ENCODE data around the gene PDF. TPM values are rescaled to one million over a fixed set of nuclear protein-coding genes. Genes with fewer than 3 reads are reported as not detected.

PDF gene
- total RNA-seq, 1 experiment from 2014 or later: 32.4 TPM

DNA sequence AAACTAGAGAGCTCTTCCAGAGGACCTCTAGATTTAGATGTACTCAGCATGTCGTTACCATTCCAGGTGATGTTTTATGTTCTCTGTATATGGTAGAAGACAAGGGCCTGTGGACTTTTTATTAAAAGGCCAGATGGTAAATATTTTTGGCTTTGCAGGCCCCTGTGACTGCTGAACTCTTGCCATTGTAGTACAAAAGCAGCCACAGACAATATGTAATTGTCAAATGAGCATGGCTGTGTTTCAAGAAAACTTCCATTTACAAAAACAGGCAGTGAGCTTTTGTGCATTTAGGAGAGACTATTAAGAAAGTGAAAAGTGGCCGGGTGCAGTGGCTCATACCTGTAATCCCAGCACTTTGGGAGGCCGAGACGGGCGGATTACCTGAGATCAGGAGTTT lies 13.8 kb upstream of the PDF start:
- Histone ChIP-seq H3K4me3 (ENCODE audit: low read depth, low read length, poor library complexity, severe bottlenecking) (no peak overlapping the region), H3K27me3 (replicated peaks; ENCODE audit: insufficient read depth, low read depth, low read length, poor library complexity) (no peaks in the 10 kb centered on the region), H3K4me1 (ENCODE audit: insufficient read depth, low read length, poor library complexity, severe bottlenecking) (peaks cover 5% of the 10 kb centered on the region), H3K27ac (ENCODE audit: low read depth, low read length, poor library complexity, severe bottlenecking) (no peak overlapping the region), H3K9me3 (ENCODE audit: low read depth, low read length, poor library complexity, severe bottlenecking) (no peaks in the 10 kb centered on the region), H3K36me3 (ENCODE audit: insufficient read depth, low read length, poor library complexity, severe bottlenecking) (peaks cover 37% of the 10 kb centered on the region)
- intact Hi-C loops (cut with micrococcal nuclease; ENCODE audit: unreplicated experiment): no loop called here
- ChIA-PET CTCF (no interaction called here), POLR2A (ENCODE audit: low non-redundant PET) (no interaction called here)
- DNase-seq (ENCODE audit: low spot score): no peak
- no peak for TF ChIP-seq EZH2 (IDR thresholded peaks at IDR 0.05; ENCODE audit: borderline replicate concordance, low read depth, low read length, poor library complexity, severe bottlenecking)
- TF ChIP-seq, protein P1, sequence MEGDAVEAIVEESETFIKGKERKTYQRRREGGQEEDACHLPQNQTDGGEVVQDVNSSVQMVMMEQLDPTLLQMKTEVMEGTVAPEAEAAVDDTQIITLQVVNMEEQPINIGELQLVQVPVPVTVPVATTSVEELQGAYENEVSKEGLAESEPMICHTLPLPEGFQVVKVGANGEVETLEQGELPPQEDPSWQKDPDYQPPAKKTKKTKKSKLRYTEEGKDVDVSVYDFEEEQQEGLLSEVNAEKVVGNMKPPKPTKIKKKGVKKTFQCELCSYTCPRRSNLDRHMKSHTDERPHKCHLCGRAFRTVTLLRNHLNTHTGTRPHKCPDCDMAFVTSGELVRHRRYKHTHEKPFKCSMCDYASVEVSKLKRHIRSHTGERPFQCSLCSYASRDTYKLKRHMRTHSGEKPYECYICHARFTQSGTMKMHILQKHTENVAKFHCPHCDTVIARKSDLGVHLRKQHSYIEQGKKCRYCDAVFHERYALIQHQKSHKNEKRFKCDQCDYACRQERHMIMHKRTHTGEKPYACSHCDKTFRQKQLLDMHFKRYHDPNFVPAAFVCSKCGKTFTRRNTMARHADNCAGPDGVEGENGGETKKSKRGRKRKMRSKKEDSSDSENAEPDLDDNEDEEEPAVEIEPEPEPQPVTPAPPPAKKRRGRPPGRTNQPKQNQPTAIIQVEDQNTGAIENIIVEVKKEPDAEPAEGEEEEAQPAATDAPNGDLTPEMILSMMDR (conservative IDR thresholded peaks at IDR 0.05; ENCODE audit: low read depth, low read length): no peak
- BruUV-seq (replicated peaks): no TSS peak

DNA sequence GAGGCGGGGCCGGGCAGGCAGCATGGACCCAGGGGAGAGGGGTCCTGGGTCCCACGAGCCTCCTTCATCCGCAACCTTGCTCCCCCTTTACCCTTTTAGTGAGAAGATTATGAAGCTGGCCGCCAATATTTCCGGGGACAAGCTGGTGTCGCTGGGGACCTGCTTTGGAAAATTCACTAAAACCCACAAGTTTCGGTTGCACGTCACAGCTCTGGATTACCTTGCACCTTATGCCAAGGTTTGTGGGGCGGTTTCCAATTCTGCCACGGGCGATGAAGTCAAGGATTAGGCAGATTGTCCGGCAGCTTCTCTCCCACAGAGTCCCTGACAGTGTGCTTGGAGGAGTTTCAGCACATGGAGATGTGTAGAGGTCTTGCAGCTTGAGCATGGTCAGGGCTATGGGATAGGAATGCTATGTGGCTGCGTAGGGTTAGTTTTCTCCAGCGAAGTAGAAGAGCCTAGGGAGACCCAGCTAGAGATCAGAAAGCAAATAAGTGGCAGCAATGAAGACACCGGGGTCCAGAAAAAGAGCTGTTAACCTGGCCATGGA lies 9.8 kb upstream of the PDF start:
- Histone ChIP-seq H3K9me3 (ENCODE audit: low read depth, low read length, poor library complexity, severe bottlenecking) (no peaks in the 10 kb centered on the region), H3K27me3 (replicated peaks; ENCODE audit: insufficient read depth, low read depth, low read length, poor library complexity) (no peaks in the 10 kb centered on the region), H3K4me1 (ENCODE audit: insufficient read depth, low read length, poor library complexity, severe bottlenecking) (peaks cover 5% of the 10 kb centered on the region), H3K36me3 (ENCODE audit: insufficient read depth, low read length, poor library complexity, severe bottlenecking) (peaks cover 52% of the 10 kb centered on the region), H3K27ac (ENCODE audit: low read depth, low read length, poor library complexity, severe bottlenecking) (peak overlapping the region; percentile 89), H3K4me3 (ENCODE audit: low read depth, low read length, poor library complexity, severe bottlenecking) (peak overlapping the region; percentile 91)
- POLR2A ChIA-PET (ENCODE audit: low non-redundant PET): no interaction called here
- DNase-seq (ENCODE audit: low spot score): no peak
- CTCF ChIA-PET: no interaction called here
- intact Hi-C loops (cut with micrococcal nuclease; ENCODE audit: unreplicated experiment): no loop called here
- TF ChIP-seq, protein P1 (conservative IDR thresholded peaks at IDR 0.05; ENCODE audit: low read depth, low read length): no peak
- no peak for TF ChIP-seq EZH2 (IDR thresholded peaks at IDR 0.05; ENCODE audit: borderline replicate concordance, low read depth, low read length, poor library complexity, severe bottlenecking)
- BruUV-seq (replicated peaks): TSS peak; percentile 71

DNA sequence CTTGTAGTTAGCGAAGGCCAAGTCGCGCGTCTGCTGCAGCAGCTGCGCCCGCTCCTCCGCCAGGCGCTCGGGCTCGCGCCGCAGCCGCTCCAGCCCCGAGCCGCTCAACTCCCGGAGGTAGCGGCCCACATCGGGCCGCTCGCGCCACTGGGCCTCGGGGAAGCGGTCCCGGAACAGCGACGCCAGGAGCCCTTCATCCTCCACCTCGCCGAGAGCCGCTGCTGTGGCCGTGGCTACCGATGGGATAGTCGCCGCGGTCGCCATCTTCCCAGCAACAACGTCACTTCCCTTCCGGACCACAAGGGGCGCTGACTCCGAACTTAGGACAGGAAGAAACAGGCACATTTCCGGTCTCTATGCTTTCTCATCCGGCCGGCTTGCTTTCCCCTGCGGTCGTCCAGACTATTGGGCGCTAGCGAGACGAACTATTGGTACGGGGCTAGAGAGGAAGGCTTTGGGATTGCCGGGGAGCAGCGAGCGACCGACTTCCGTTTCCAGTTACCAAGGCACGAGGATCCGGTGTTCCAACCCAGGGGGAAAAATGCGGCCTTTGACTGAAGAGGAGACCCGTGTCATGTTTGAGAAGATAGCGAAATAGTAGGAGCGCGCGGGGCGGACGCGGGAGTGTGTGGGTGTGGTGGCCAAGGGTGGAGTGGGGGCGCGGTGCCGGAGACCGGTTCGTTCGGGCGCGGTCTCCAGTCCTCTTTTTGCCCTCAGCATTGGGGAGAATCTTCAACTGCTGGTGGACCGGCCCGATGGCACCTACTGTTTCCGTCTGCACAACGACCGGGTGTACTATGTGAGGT lies 9.1 kb upstream of the PDF start, which contains the start of the genes COG8 and NIP7:
TSS of gene COG8 (minus strand) at position 276 of the 806 bp plus-strand sequence. CDS start at position 264, 12 bp downstream.
TSS of gene NIP7 (plus strand) at position 484 of the 806 bp plus-strand sequence. CDS start at position 542, 58 bp downstream.
- ChIA-PET POLR2A (ENCODE audit: low non-redundant PET) (no interaction called here), CTCF (interaction anchor here (0.6 kb wide), 1 partner anchor 47 kb away, joined by 3 read pairs; no protein-coding TSS in a partner anchor)
- Histone ChIP-seq H3K27ac (ENCODE audit: low read depth, low read length, poor library complexity, severe bottlenecking) (peak within 1 kb of the TSS; percentile 89), H3K36me3 (ENCODE audit: insufficient read depth, low read length, poor library complexity, severe bottlenecking) (peaks cover 59% of the 10 kb centered on the region), H3K4me3 (ENCODE audit: low read depth, low read length, poor library complexity, severe bottlenecking) (peak within 1 kb of the TSS; percentile 91), H3K27me3 (replicated peaks; ENCODE audit: insufficient read depth, low read depth, low read length, poor library complexity) (no peaks in the 10 kb centered on the region), H3K4me1 (ENCODE audit: insufficient read depth, low read length, poor library complexity, severe bottlenecking) (peaks cover 5% of the 10 kb centered on the region), H3K9me3 (ENCODE audit: low read depth, low read length, poor library complexity, severe bottlenecking) (no peaks in the 10 kb centered on the region)
- intact Hi-C loops (cut with micrococcal nuclease; ENCODE audit: unreplicated experiment): no loop called here
- TF ChIP-seq EZH2 (IDR thresholded peaks at IDR 0.05; ENCODE audit: borderline replicate concordance, low read depth, low read length, poor library complexity, severe bottlenecking): no peak
- TF ChIP-seq, protein P1 (conservative IDR thresholded peaks at IDR 0.05; ENCODE audit: low read depth, low read length): peak; percentile 85
- peak; percentile 100 for DNase-seq (ENCODE audit: low spot score)
- BruUV-seq (replicated peaks): no TSS peak
